Tibial artery (tissue), 4 donors: ENCODE results near the gene TMEM236.

Experiments
- DNase-seq, 2 donors: peaks; one replicate each; pipeline ENCODE4 v3.0.0-alpha.2; 2019
- H3K27ac ChIP-seq, 2 donors: fragments of 200-600 bp; sonication (generic) in 1 of 2; 1 replicate in 1 of 2; 2 replicates in 1 of 2; pipeline ENCODE4 v1.5.1; 2018 to 2019; ENCODE audit warnings: mild to moderate bottlenecking in 1 of 2
- H3K27me3 ChIP-seq, 2 donors: fragments of 200-600 bp; sonication (generic) in 1 of 2; one replicate each; pipeline versions ENCODE4 v1.5.1 to v1.6.0; 2016 to 2019
- H3K36me3 ChIP-seq, 3 donors: fragments of 200-600 bp; sonication (generic) in 2 of 3; one replicate each; pipeline ENCODE4 v1.5.1; 2016 to 2019; ENCODE audit warnings: mild to moderate bottlenecking in 2 of 3
- H3K4me1 ChIP-seq, 4 donors: fragments of 200-600 bp; sonication (generic) in 2 of 4; 1 replicate in 3 of 4; 2 replicates in 1 of 4; pipeline ENCODE4 v1.5.1; 2016 to 2019
- H3K4me3 ChIP-seq, 2 donors: fragments of 200-600 bp; sonication (generic) in 1 of 2; 1 replicate in 1 of 2; 2 replicates in 1 of 2; pipeline ENCODE4 v1.5.1; 2018 to 2019; ENCODE audit warnings: mild to moderate bottlenecking in 2 of 2
- H3K9me3 ChIP-seq, 3 donors: fragments of 200-600 bp; sonication (generic) in 1 of 3; one replicate each; pipeline ENCODE4 v1.5.1; 2016 to 2019
- intact Hi-C: fragments of 100-400 bp; cut with DNase I; formaldehyde crosslinking; loops from one replicate; pipeline ENCODE4 v1.15.0; 2023; ENCODE audit warnings: low total_unique reads
- TF ChIP-seq, protein P1 (sequence below), 2 experiments: fragments of 200-600 bp in 1 of 2; fragments of 450-650 bp in 1 of 2; IDR thresholded peaks; one replicate each; pipeline ENCODE4 v1.5.1; 2017 to 2019; ENCODE audit warnings: antibody characterized with exemption in 2 of 2, mild to moderate bottlenecking in 1 of 2, moderate library complexity in 1 of 2

TMEM236 gene

DNA sequence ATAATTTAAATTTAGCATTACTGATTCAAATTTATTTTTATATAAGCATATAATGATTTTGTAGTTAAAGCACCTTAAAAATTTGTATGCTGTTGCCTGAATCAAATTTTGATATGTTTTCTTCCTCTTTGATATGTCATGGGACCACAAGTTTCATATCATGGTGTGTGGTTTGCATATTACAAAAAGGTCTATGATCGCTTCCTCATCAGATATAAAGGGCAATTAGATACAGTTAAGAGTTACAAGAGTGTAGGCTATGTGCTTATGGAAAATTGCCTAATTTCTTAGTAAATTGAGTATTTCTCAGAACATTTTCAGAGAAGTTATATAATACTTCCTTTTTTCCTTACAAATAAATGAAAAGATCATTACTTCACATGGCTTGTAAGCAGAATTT is 79.3 kb downstream of the TMEM236 start:
- Histone ChIP-seq H3K4me1 (no peaks in the 10 kb centered on the region), H3K9me3 (no peaks in the 10 kb centered on the region), H3K36me3 (no peaks in the 10 kb centered on the region), H3K27ac (no peak overlapping the region), H3K27me3 (peaks cover 0 to 3% of the 10 kb centered on the region in 2 donors), H3K4me3 (no peak overlapping the region)
- no peak for DNase-seq
- TF ChIP-seq, protein P1, sequence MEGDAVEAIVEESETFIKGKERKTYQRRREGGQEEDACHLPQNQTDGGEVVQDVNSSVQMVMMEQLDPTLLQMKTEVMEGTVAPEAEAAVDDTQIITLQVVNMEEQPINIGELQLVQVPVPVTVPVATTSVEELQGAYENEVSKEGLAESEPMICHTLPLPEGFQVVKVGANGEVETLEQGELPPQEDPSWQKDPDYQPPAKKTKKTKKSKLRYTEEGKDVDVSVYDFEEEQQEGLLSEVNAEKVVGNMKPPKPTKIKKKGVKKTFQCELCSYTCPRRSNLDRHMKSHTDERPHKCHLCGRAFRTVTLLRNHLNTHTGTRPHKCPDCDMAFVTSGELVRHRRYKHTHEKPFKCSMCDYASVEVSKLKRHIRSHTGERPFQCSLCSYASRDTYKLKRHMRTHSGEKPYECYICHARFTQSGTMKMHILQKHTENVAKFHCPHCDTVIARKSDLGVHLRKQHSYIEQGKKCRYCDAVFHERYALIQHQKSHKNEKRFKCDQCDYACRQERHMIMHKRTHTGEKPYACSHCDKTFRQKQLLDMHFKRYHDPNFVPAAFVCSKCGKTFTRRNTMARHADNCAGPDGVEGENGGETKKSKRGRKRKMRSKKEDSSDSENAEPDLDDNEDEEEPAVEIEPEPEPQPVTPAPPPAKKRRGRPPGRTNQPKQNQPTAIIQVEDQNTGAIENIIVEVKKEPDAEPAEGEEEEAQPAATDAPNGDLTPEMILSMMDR (IDR thresholded peaks at IDR 0.05): no peak
- intact Hi-C loops: no loop called here

DNA sequence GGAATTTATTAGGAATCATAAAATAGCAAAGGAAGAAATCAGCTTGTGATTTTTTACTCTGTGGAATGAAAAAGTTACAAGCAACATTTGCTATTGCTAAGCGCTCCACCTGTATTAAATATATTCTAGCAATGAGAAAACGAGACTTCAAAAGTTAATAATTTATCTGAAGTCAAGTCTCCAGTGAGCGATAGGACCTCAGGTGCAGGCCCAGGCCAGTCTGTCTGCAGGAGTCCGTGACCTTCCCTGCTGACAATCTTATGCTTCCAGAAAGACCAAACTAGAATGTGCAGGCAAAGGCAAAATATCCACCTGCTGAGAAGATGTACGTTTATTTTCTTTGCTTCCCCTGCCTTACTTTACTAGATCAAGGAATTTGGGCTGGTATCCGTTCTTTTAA is 79.9 kb downstream of the TMEM236 start:
- Histone ChIP-seq H3K27ac (no peak overlapping the region), H3K9me3 (no peaks in the 10 kb centered on the region), H3K36me3 (no peaks in the 10 kb centered on the region), H3K27me3 (peaks cover 0 to 3% of the 10 kb centered on the region in 2 donors), H3K4me1 (peaks cover 0 to 2% (median 0%) of the 10 kb centered on the region in 4 donors), H3K4me3 (no peak overlapping the region)
- intact Hi-C loops: no loop called here
- DNase-seq: no peak
- TF ChIP-seq, protein P1 (IDR thresholded peaks at IDR 0.05): no peak

DNA sequence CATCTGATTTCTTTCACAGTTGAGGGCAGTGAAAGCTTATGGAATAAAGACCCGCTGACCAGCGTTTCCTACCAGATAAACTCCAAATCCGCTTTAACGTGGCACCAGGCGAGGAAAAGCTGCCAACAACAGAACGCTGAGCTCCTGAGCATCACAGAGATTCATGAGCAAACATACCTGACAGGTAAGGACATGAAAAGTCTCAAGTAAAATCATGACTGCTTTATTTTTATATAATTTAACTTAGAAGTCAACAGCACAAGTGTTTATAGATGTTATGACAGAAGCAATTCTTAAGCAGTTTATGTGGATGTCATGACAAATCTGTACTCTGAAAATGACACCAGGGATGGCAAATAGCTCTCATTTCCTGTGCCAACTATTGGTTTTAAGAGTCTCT is 81.7 kb downstream of the TMEM236 start:
- TF ChIP-seq, protein P1 (IDR thresholded peaks at IDR 0.05): no peak
- no peak for DNase-seq
- no peaks in the 10 kb centered on the region for H3K9me3 ChIP-seq
- H3K27ac ChIP-seq: no peak overlapping the region
- no peak overlapping the region for H3K4me3 ChIP-seq
- intact Hi-C loops: no loop called here
- no peaks in the 10 kb centered on the region for H3K36me3 ChIP-seq
- H3K27me3 ChIP-seq: peaks cover 0 to 6% of the 10 kb centered on the region in 2 donors
- peaks cover 0 to 11% (median 0%) of the 10 kb centered on the region in 4 donors for H3K4me1 ChIP-seq

DNA sequence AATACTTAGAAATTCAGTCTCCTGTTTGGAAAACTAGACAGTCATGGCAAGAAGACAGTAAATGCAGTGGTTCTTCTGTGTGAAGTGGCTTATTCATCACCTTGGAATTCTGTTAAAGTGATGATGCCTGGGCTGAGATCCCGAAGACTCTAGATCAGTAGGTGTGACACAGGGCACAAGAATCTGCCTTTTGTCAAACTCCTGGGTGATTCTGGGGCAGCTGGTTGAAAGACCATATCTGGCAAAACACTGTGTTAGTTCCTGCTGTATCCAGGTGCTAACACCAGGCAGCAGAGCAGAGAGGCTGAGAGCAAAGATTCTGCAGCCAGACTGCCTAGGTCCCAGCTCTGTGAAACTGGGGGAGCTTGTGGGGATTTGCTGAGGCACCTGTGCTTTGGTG is 83.7 kb downstream of the TMEM236 start:
- no peaks in the 10 kb centered on the region for H3K9me3 ChIP-seq
- intact Hi-C loops: no loop called here
- H3K36me3 ChIP-seq: no peaks in the 10 kb centered on the region
- DNase-seq: no peak
- no peak overlapping the region for H3K27ac ChIP-seq
- TF ChIP-seq, protein P1 (IDR thresholded peaks at IDR 0.05): no peak
- peaks cover 0 to 11% (median 0%) of the 10 kb centered on the region in 4 donors for H3K4me1 ChIP-seq
- no peak overlapping the region for H3K4me3 ChIP-seq
- H3K27me3 ChIP-seq: peaks cover 0 to 7% of the 10 kb centered on the region in 2 donors

DNA sequence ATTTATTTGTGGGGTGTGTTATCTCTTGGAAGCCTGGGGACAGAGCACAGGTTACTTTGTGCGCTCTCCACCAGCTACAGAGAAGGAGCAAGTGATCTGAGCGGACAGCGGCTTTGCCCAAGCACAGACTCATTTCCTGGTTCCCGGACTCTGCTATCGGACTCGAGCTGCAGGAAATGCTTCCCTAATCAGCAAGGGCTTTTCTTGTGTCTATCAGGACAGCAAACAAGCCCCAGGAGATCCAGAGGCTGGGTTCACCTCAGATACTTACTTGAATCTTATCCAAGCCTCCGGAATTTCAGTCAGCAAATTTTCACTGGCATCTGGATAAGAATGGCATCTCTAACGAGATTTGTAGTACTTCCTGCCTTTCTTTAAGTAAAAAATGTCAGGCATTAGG is 84.9 kb downstream of the TMEM236 start:
- H3K36me3 ChIP-seq: no peaks in the 10 kb centered on the region
- H3K4me1 ChIP-seq: peaks cover 0 to 11% (median 0%) of the 10 kb centered on the region in 4 donors
- peak in 1 of 2 donors; percentile 41 for DNase-seq
- TF ChIP-seq, protein P1 (IDR thresholded peaks at IDR 0.05): no peak
- no peaks in the 10 kb centered on the region for H3K9me3 ChIP-seq
- no peak overlapping the region for H3K27ac ChIP-seq
- peaks cover 0 to 7% of the 10 kb centered on the region in 2 donors for H3K27me3 ChIP-seq
- intact Hi-C loops: no loop called here
- H3K4me3 ChIP-seq: peak overlapping the region in 1 of 2 donors; percentile 18
